GM21390 (cell line): ENCODE data around the gene PCDH15.

Experiments used
- ATAC-seq: cut with Tn5 transposase; IDR thresholded peaks from one replicate; pipeline ENCODE4 v1.9.1; 2021; ENCODE audit not compliant: unreplicated experiment

The PCDH15 gene

GRCh38 chr10:53754596-53755250, 1046.3 kb downstream of the PCDH15 start:
- ATAC-seq = no peak
